Keratinocyte (primary cell): ENCODE results near the gene GALNS. TPM values are rescaled to one million over a fixed set of nuclear protein-coding genes. Genes with fewer than 3 reads are reported as not detected.
"Not testable (repeated sequence)": the region's sequence is repeated elsewhere in the genome, so short reads cannot be mapped to it uniquely, and the experiment has no call there.

Experiments used
- DNase-seq: peaks from one replicate; pipeline ENCODE4 v3.0.0-alpha.2; 2011; ENCODE audit warnings: low read depth, missing footprints, low spot score
- FAIRE-seq: peaks from 2 replicates; lab custom pipeline; 2011; peaks lifted over from hg19 to GRCh38; lab: Jason Lieb, UNC
- H2AFZ ChIP-seq: 2 replicates; pipeline ENCODE4 v1.6.0; 2012; ENCODE audit warnings: low read length, control low read depth, inconsistent platforms; ENCODE audit not compliant: control insufficient read depth
- H3K27ac ChIP-seq: 2 replicates; pipeline ENCODE4 v1.5.1; 2011; ENCODE audit warnings: low read length; ENCODE audit not compliant: control insufficient read depth, insufficient read depth
- H3K27me3 ChIP-seq: 3 replicates; pipeline ENCODE4 v1.6.0; 2011; ENCODE audit warnings: low read length; ENCODE audit not compliant: control insufficient read depth, insufficient read depth; ENCODE audit errors: extremely low read depth
- H3K36me3 ChIP-seq, 2 experiments: 2 replicates in 1 of 2; 3 replicates in 1 of 2; pipeline ENCODE4 v1.5.1; 2011; ENCODE audit warnings: low read length in 2 of 2, mild to moderate bottlenecking in 1 of 2; ENCODE audit not compliant: control insufficient read depth in 2 of 2, insufficient read depth in 2 of 2; ENCODE audit errors: extremely low read depth in 1 of 2
- H3K4me1 ChIP-seq: 3 replicates; pipeline ENCODE4 v1.5.1; 2011; ENCODE audit warnings: low read length; ENCODE audit not compliant: control insufficient read depth, insufficient read depth; ENCODE audit errors: extremely low read depth
- H3K4me2 ChIP-seq: 3 replicates; pipeline ENCODE4 v1.6.0; 2011; ENCODE audit warnings: low read depth, low read length; ENCODE audit not compliant: control insufficient read depth, insufficient read depth; ENCODE audit errors: extremely low read depth
- H3K4me3 ChIP-seq, 3 experiments: fragments of 200-600 bp in 1 of 3; sonication (generic) in 1 of 3; 2 replicates in 2 of 3; 3 replicates in 1 of 3; pipeline ENCODE4 v1.5.1; 2011 to 2016; ENCODE audit warnings: low read length in 3 of 3, mild to moderate bottlenecking in 3 of 3, control low read depth in 2 of 3, inconsistent platforms in 1 of 3, low read depth in 1 of 3, mixed read lengths in 1 of 3, mixed run types in 1 of 3, moderate library complexity in 1 of 3; ENCODE audit not compliant: control insufficient read depth in 2 of 3, insufficient read depth in 2 of 3; ENCODE audit errors: extremely low read depth in 1 of 3
- H3K79me2 ChIP-seq: 2 replicates; pipeline ENCODE4 v1.6.0; 2012; ENCODE audit warnings: low read length; ENCODE audit not compliant: control insufficient read depth, insufficient read depth
- H3K9ac ChIP-seq: 3 replicates; pipeline ENCODE4 v1.6.0; 2011; ENCODE audit warnings: low read length; ENCODE audit not compliant: control insufficient read depth, insufficient read depth; ENCODE audit errors: extremely low read depth
- H3K9me1 ChIP-seq: 3 replicates; pipeline ENCODE4 v1.6.0; 2011; ENCODE audit warnings: low read length; ENCODE audit not compliant: control insufficient read depth, insufficient read depth; ENCODE audit errors: extremely low read depth
- H3K9me3 ChIP-seq: 2 replicates; pipeline ENCODE4 v1.5.1; 2012; ENCODE audit warnings: low read depth, low read length; ENCODE audit not compliant: control insufficient read depth
- H4K20me1 ChIP-seq: 3 replicates; pipeline ENCODE4 v1.6.0; 2011; ENCODE audit warnings: low read length; ENCODE audit not compliant: control insufficient read depth, insufficient read depth; ENCODE audit errors: extremely low read depth
- CTCF ChIP-seq, 3 experiments: IDR thresholded peaks in 1 of 3; conservative IDR thresholded peaks in 1 of 3; optimal IDR thresholded peaks in 1 of 3; 2 replicates in 2 of 3; 3 replicates in 1 of 3; pipeline versions ENCODE3 to v1.5.1; 2011; ENCODE audit warnings: low read length in 3 of 3, mild to moderate bottlenecking in 3 of 3, moderate library complexity in 2 of 3, control low read depth in 1 of 3, inconsistent platforms in 1 of 3; ENCODE audit not compliant: insufficient read depth in 2 of 3; ENCODE audit errors: extremely low read depth in 1 of 3
- EZH2 ChIP-seq: IDR thresholded peaks from one replicate; pipeline ENCODE4 v1.6.1; 2012; ENCODE audit warnings: inconsistent platforms, mild to moderate bottlenecking, low read length, moderate library complexity
- dilution Hi-C: fragments of 300-500 bp; cut with MboI; formaldehyde crosslinking; loops from one replicate; pipeline ENCODE4 v1.7.0; 2020; ENCODE audit warnings: low sequenced_read_pairs; ENCODE audit not compliant: extremely low pct_ligation_motif_present
- polyA plus RNA-seq, 5 experiments: library from polyadenylated mRNA; depleted of rRNA in 3 of 5; stranded (reverse) in 3 of 5; stranded (forward) in 1 of 5; unstranded in 1 of 5; fragments of >200 nt; gene quantifications; 1 replicate in 1 of 5; 2 replicates in 3 of 5; 3 replicates in 1 of 5; pipeline versions ENCODE4 v1.2.1 to v1.2.3, GENCODE V29; 2011 to 2012; ENCODE audit warnings: missing spikeins in 2 of 5, low read depth in 1 of 5, low replicate concordance in 1 of 5

Gene GALNS
- polyA plus RNA-seq, 1 donor (not counting 4 experiments of a cell fraction or from before 2014, with no cell fraction given) = 8.3 TPM

- dilution Hi-C loops = no loop called here
- DNase-seq (no peak), FAIRE-seq (no peak)
- Histone ChIP-seq H3K4me1 (peaks cover 3% of the 10 kb centered on the region), H3K9ac (no peak overlapping the region), H3K4me2 (no peak overlapping the region), H3K9me1 (no peaks in the 10 kb centered on the region), H3K36me3 (peaks cover 0 to 9% of the 10 kb centered on the region in 2 experiments), H3K9me3 (no peaks in the 10 kb centered on the region), H3K27me3 (no peaks in the 10 kb centered on the region), H3K27ac (no peak overlapping the region), H3K79me2 (no peaks in the 10 kb centered on the region), H2AFZ (no peak overlapping the region), H4K20me1 (no peaks in the 10 kb centered on the region), H3K4me3 (no peak overlapping the region)
- no peak for TF ChIP-seq CTCF (optimal IDR thresholded peaks at IDR 0.05 in 1 of 3, IDR thresholded peaks at IDR 0.05 in 1 of 3, conservative IDR thresholded peaks at IDR 0.05 in 1 of 3; ENCODE audit: extremely low read depth in 1 of 3, insufficient read depth in 2 of 3, low read length in 3 of 3)
- TF ChIP-seq EZH2 = no peak
Measured at GRCh38 chr16:88825146-88825545, 31.6 kb downstream of the GALNS start.

- Histone ChIP-seq H3K27me3 (no peaks in the 10 kb centered on the region), H3K4me2 (no peak overlapping the region), H3K9me1 (no peaks in the 10 kb centered on the region), H2AFZ (no peak overlapping the region), H3K9ac (no peak overlapping the region), H3K27ac (no peak overlapping the region), H4K20me1 (no peaks in the 10 kb centered on the region), H3K9me3 (no peaks in the 10 kb centered on the region), H3K4me1 (peaks cover 3% of the 10 kb centered on the region), H3K79me2 (no peaks in the 10 kb centered on the region), H3K4me3 (no peak overlapping the region), H3K36me3 (peaks cover 0 to 9% of the 10 kb centered on the region in 2 experiments)
- no peak for TF ChIP-seq EZH2
- TF ChIP-seq CTCF (optimal IDR thresholded peaks at IDR 0.05 in 1 of 3, IDR thresholded peaks at IDR 0.05 in 1 of 3, conservative IDR thresholded peaks at IDR 0.05 in 1 of 3; ENCODE audit: extremely low read depth in 1 of 3, insufficient read depth in 2 of 3, low read length in 3 of 3) = no peak
- dilution Hi-C loops = no loop called here
- no peak for DNase-seq
- FAIRE-seq = no peak
Measured at GRCh38 chr16:88824256-88825077, 32.3 kb downstream of the GALNS start.

GRCh38 chr16:88823646-88824045 is 33.1 kb downstream of the GALNS start:
- H3K9me3 ChIP-seq, H3K4me2 ChIP-seq, H3K9ac ChIP-seq, H3K27ac ChIP-seq, H2AFZ ChIP-seq, H3K79me2 ChIP-seq, H4K20me1 ChIP-seq, H3K9me1 ChIP-seq, dilution Hi-C loops, FAIRE-seq, H3K27me3 ChIP-seq, H3K4me3 ChIP-seq, H3K36me3 ChIP-seq, DNase-seq, H3K4me1 ChIP-seq: not testable (repeated sequence)
